HG03521 (cell line): ENCODE results near the gene MSX2.

Experiments used
- ATAC-seq: cut with Tn5 transposase; IDR thresholded peaks from one replicate; pipeline ENCODE4 v1.9.1; 2021; ENCODE audit warnings: mild to moderate bottlenecking, moderate library complexity; ENCODE audit not compliant: unreplicated experiment

Gene MSX2

DNA sequence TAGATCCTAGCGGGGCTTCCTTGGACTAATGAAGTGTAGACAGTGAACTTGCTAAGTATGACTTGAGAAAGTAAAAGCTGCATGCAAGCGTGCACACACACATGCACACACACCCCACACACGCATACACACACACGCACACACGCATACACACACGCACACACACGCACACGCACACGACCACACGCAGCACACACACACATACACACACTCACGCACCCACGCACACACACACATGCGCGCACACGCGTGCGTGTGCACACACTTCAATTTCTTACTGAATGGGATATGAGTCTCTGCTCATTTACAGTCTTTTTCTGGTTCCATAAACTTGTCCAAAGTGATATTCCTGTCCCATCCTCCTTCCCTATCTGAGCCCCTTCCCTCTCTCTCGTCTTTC lies 41.2 kb downstream of the MSX2 start:
- no peak for ATAC-seq

DNA sequence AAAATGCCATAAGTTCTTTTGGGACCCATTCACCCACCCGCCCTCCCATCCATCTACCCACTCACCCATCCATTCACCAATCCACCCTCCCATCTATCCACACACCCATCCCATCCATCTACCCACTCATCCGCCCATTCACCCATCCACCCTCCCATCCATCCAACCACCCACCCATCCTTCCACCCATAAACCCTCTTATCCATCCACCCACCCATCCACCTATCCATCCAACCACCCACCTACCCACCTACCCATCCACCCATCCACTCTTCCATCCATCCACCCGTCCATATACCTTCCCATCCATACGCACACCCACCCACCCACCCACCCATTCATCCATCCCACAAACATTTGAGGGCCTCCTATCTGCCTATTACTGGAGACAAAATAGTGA lies 43.3 kb downstream of the MSX2 start:
- ATAC-seq, result no peak

DNA sequence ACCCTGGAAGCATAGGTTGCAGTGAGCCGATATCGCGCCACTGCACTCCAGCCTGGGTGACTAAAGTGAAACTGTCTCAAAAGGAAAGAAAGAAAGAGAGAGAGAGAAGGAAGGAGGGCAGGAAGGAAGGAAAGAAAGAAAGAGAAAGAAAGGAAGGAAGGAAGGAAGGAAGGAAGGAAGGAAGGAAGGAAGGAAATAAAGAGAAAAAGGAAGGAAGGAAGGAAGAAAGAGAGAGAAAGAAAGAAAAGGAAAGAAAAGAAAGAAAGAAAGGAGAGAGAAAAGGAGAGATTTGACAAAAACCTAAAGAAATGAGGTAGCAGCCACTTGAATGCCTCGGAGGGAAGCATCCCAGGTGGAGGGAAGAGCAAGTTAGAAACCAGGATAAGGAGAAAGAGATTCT lies 44.6 kb downstream of the MSX2 start:
- no peak for ATAC-seq

DNA sequence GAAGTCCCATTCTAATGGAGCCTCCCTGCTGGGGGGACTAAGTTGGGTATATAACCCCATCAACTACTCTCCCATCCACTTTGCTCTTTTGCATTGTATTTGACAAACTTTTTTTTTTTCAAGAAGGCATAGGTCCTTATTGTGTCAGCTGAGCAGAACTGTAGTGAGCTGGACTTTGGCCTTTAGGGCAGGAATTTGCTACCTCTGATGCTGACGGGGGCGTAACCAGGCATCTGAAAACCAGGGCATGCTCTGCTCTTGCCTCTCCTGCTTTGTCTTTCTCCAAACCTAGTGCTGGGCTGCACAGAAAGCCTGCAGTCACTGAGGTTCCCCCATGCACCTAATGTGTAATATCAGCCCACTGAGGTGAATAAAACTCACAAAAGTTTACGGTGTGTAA lies 49.0 kb downstream of the MSX2 start:
- ATAC-seq, result no peak

DNA sequence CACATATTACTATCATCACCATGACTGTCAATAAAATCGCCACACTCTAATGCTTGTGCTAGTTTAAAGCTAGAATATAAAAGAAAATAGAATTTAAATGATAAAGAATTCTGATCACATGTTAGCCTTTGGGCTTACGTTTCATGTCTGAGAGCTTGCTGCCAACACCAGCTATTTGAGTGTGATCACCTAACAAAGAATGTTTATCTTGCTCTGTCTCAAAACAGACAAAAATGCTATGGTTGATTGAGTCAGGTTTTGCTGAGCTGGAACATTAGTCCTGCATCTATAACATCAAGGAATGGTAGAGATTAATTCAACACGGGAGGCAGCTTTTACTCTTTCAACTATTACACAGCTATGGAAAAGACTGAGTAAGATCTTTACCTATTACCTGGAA lies 50.7 kb downstream of the MSX2 start:
- ATAC-seq, result no peak

DNA sequence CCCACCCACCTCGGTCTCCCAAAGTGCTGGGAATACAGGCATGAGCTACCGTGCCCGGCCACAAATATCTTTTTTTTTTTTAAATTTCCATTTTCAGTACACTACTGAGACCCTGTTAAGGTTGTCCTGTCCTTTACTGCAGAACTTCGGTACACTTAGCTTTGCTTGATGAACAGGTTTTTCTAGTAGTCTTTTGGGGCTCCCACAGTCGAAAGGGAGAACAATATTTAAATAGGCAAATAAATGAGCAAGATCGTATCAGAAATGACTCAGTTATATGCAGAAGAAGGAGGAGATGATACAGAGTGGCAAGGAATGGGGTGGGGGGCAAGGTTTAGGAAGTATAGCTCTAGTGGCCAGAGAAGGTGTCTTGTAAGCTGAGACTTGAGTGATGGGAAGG lies 52.7 kb downstream of the MSX2 start:
- ATAC-seq, result no peak

DNA sequence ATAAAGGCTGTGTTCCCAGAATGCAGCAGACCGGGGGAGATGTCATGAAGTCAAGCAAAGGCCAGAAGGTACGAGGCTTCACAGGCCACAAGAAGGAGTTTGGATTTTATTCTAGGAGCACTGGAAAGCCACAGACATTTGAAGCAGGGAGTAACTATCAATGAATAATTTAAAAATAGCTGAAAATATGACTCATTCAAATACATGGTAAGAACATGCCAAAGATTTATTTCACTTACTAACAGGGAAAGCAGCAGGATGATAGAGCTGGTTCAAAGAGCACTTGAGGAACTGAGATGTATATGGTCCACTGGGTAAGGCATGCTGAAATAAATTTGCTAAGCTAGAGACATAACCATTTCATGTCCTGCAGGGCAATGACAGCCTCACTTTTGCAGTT lies 53.2 kb downstream of the MSX2 start:
- ATAC-seq, result no peak
